ENCODE data around the gene OBSCN.

The OBSCN gene

DNA sequence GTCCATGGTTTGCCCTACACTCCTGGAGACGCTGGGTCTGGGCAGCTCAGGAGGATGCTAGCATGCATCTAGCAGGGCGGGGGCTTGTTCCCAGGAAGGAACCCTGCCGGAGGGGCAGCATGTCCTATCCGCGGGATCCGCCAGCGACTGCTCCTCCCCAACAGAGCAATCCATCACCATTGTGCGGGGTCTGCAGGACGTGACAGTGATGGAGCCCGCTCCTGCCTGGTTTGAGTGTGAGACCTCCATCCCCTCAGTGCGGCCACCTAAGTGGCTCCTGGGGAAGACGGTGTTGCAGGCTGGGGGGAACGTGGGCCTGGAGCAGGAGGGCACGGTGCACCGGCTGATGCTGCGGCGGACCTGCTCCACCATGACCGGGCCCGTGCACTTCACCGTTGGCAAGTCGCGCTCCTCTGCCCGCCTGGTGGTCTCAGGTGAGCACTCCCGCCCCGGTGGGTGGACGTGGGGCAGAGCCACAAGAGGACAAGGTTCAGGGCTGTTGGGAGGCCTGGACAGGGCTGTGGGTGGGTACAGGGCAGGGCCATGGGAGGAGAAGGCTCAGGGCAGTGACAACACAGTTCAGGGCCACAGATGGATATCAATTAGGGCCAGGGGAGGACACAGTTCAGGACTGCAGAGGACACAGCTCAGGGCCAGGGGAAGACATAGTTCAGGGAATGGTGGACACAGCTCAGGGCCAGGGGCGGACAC, 71.3 kb downstream of the OBSCN start:
- DNase-seq (ENCODE audit: low spot score): no peak

DNA sequence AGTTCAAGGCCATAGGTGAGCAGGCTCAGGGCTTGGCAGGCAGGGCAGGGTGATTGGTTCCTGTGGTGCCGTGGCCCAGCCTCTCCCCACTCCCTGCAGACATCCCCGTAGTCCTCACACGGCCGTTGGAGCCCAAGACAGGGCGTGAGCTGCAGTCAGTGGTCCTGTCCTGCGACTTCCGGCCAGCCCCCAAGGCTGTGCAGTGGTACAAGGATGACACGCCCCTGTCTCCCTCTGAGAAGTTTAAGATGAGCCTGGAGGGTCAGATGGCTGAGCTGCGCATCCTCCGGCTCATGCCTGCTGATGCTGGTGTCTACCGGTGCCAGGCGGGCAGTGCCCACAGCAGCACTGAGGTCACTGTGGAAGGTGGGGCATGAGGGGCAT, 71.9 kb downstream of the OBSCN start:
- DNase-seq (ENCODE audit: low spot score): no peak

DNA sequence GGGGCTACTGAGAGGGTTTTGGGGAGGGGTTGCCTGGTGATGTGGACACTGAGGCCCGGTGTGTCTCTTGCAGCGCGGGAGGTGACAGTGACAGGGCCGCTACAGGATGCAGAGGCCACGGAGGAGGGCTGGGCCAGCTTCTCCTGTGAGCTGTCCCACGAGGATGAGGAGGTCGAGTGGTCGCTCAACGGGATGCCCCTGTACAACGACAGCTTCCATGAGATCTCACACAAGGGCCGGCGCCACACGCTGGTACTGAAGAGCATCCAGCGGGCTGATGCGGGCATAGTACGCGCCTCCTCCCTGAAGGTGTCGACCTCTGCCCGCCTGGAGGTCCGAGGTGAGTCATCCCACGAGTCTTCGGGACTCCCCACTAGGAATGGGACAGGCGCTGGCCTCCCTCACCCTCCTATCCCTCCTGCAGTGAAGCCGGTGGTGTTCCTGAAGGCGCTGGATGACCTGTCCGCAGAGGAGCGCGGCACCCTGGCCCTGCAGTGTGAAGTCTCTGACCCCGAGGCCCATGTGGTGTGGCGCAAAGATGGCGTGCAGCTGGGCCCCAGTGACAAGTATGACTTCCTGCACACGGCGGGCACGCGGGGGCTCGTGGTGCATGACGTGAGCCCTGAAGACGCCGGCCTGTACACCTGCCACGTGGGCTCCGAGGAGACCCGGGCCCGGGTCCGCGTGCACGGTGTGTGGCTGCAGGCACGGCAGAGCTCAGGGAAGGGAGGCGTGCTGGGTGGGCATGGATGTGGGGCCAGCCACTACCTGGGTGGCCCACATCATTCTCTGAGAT, 72.5 kb downstream of the OBSCN start:
- DNase-seq (ENCODE audit: low spot score): no peak

DNA sequence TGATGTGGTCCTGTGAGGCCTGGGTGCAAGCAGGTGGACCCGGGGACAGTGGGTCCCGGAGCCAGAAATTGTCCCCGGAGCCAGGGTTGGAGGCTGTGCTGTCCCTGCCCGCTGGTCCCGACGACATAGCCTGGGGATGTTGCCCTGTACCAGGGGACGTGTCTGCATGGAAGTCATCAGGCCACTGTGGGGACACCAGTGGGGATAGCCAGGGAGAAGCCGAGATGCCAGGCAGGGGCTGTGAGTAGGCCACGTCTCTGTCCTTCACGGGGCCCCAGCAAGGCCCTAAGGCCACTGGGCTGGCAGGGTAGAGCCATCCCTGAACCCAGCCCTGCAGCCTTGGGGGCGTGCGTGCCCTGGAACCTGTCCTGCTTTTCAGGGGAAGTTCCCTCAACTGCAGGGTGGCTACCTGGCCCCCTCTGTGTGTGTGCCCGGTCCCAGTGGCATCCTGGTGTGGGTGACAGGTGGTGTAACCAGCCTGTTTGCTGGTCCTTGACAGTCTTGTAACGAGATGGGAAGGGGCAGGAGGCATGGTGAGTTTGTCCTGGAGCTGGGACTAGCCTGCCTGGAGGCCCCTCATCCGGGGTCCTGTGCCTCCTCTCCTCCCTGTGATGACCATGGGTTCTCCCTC, 73.2 kb downstream of the OBSCN start:
- DNase-seq (ENCODE audit: low spot score): no peak

DNA sequence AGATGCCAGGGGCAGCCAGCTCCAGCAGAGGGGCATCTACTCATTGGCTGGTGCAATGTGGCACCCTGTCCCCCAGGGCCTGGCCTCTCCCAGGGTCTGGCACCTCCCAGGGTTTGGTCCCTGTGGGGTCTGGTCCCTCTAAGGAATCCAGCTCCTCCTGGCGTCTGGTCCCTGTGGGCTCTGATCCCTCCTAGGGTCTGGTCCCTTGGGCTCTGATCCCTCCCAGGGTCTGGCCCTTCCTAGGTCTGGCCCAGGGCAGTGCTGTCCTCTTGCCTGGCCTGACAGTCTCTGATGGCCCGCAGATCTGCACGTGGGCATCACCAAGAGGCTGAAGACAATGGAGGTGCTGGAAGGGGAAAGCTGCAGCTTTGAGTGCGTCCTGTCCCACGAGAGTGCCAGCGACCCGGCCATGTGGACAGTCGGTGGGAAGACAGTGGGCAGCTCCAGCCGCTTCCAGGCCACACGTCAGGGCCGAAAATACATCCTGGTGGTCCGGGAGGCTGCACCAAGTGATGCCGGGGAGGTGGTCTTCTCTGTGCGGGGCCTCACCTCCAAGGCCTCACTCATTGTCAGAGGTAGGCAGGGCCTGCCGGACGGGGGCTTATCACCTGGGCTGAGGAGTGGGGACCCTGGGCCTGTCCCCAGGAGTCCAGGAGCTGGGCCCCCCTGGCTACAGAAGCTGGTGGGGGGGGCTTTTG, 73.9 kb downstream of the OBSCN start:
- no peak for DNase-seq (ENCODE audit: low spot score)

DNA sequence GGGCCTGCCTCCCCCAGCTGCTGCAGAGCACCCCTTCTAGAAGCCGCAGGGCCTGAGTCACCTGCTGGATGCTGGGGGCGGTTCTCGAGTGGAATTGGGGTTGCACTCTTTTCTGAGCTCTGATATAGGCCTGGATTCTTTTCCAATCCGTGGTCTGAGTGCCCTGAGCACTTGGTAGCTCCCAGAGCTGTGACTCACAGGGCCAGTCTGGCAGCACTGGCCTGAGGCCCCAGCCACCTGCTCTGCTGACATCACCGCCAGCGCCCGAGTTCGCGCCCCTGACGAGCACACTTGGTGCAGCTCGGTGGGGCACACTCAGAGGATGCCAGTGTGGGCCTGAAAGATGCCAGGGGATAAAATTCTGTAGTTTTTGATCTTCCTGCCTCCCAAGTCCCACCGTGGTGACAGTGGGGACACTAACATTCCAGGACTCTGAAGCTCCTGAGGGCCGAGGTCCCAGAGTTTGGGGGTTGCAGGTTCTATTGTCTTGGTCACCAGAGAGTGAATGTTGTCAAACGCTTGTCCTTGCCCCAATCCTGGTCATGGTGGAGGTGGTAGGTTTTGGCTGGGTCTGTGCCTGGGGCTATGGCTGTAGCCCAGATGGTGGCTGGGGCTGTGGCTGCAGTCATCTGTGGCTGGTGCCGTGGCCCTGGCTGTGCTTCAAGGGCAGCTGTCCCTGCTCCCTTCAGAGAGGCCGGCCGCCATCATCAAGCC, 74.6 kb downstream of the OBSCN start:
- peak; percentile 42 for DNase-seq (ENCODE audit: low spot score)

DNA sequence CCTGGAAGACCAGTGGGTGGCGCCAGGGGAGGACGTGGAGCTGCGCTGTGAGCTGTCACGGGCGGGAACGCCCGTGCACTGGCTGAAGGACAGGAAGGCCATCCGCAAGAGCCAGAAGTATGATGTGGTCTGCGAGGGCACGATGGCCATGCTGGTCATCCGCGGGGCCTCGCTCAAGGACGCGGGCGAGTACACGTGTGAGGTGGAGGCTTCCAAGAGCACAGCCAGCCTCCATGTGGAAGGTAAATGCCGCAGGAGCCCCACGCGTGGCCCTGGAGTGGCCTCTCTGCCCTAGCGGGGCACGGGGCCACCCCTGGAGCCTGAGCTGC, 75.2 kb downstream of the OBSCN start:
- no peak for DNase-seq (ENCODE audit: low spot score)

DNA sequence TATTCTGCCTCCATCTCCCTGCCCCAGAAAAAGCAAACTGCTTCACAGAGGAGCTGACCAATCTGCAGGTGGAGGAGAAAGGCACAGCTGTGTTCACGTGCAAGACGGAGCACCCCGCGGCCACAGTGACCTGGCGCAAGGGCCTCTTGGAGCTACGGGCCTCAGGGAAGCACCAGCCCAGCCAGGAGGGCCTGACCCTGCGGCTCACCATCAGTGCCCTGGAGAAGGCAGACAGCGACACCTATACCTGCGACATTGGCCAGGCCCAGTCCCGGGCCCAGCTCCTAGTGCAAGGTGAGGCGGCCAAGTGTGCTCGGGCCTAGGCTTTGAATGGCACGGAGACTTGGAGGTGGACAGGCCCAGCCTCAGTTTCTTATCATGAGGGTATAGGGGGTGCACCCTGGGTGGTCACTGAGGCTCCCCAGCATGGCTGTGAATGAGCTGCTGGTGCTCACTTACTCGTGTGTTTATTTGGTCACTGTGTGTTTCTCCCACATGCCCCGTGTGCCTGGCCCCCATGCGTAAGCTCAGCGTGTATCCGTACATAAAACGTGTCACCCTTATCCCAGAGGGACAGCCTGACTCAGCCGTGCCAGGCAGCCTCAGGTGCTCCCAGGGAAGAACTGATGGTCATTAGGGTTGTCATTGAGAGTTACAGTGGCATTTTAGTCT, 75.8 kb downstream of the OBSCN start:
- DNase-seq (ENCODE audit: low spot score): no peak

DNA sequence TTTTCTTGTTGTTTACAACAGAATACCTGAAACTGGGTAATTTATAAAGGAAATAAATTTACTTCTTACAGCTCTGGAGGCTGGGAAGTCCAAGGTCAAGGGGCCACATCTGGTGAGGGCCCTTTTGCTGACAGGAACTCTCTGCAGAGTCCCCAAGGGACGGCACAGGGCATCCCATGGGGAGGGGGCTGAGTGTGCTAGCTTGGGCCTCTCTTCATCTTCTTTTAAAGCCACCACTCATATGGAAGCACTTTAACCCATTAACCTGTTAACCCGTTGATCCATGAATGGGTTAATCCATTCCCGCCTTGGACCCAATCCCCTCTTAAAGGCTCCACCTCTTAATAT, 76.3 kb downstream of the OBSCN start:
- DNase-seq (ENCODE audit: low spot score): no peak

DNA sequence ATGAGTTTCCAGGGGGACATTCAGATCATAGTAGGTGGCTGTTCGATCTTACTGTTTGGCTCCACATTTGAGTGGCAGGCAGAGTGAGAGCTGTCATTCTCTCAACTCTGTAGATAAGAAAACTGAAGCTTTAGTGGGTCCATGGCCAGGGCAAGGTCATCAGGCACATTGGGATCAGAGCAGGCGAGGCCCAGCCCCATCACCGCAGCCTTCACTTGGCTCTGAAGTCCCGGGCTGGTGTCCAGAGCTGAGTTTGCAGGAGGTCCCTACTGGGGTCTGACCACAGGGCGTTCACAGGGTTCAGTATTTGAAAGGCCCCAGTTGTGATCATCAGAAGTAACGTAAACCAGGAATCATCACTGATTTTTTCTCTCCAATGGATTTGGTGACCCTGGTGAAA, 76.7 kb downstream of the OBSCN start:
- no peak for DNase-seq (ENCODE audit: low spot score)

DNA sequence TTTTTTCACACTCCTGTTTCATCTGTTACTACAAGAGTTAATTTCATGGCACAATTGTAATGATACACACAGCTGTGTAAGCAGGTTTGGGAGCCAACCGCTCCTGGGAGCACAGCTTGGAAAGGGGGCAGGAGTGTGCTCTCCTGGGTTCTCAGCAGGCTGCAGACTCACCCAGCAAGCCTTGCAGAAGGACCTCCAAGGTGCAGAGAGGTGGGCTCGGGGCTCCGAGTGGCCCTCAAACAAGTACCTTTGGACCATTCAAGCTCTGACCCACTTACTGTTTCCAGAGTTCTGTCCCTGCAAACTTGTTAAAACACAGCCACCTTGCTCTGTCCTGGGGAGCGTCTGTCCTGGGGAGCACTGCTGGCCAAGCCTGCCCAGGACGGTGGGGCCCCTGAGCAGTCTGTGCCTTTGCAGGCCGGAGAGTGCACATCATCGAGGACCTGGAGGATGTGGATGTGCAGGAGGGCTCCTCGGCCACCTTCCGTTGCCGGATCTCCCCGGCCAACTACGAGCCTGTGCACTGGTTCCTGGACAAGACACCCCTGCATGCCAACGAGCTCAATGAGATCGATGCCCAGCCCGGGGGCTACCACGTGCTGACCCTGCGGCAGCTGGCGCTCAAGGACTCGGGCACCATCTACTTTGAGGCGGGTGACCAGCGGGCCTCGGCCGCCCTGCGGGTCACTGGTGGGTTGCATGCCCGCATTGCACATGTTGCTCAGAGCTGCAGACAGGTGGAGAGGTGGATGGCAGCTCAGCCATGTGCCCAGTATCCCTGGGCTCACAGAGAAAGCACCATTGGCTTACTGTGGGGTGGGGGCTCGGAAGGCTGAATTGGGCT, 78.0 kb downstream of the OBSCN start:
- no peak for DNase-seq (ENCODE audit: low spot score)

DNA sequence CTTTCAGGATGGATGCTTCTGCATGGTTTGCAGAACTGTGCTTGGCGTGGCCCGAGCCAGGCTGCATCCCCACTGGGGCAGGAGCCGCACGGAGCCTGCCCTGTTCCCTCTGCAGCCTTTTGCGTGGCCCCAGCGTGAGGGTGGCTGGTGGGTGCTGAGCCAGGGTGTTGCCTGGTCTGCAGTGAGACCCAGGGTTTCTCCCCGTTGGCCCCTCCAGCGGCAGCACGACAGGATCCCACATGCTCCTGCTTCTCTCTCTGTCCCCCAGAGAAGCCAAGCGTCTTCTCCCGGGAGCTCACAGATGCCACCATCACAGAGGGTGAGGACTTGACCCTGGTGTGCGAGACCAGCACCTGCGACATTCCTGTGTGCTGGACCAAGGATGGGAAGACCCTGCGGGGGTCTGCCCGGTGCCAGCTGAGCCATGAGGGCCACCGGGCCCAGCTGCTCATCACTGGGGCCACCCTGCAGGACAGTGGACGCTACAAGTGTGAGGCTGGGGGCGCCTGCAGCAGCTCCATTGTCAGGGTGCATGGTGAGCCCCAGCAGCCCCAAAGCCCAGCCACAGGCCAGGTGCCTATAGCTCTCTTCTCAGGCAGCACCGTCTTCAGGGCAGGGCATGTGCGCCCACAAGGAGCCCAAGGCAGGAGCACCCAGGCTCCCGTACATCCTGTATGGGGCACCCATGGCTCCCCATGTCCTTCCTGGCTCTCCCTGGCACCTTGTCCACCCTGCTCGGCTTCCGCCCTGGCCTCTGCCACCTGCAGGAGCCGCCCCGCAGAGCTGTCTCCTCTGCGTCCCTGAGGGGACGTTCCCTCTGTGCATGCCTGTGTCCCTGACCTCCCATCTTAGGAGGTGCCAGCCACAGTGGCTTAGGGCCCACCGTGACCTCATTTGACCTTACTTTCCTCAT, 78.9 kb downstream of the OBSCN start:
- DNase-seq (ENCODE audit: low spot score): no peak

DNA sequence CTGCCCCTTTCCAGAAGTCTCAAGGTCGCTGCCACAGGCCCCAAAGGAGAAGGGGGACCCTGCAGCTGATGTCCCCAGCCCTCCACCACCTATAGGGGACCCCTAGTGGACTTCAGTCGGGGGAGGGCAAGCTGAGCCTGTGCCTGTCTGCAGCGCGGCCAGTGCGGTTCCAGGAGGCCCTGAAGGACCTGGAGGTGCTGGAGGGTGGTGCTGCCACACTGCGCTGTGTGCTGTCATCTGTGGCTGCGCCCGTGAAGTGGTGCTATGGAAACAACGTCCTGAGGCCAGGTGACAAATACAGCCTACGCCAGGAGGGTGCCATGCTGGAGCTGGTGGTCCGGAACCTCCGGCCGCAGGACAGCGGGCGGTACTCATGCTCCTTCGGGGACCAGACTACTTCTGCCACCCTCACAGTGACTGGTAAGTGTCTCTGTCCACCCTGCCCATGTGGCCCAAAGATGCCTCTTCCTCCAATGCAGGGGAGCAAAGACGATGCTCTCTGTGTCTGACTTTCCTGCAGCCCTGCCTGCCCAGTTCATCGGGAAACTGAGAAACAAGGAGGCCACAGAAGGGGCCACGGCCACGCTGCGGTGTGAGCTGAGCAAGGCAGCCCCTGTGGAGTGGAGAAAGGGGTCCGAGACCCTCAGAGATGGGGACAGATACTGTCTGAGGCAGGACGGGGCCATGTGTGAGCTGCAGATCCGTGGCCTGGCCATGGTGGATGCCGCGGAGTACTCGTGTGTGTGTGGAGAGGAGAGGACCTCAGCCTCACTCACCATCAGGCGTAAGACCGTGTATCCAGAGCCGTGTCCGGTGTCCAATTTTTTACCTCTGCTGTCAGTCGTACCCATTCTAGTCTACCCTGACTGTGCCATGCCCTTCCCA, 79.9 kb downstream of the OBSCN start:
- DNase-seq (ENCODE audit: low spot score): no peak

DNA sequence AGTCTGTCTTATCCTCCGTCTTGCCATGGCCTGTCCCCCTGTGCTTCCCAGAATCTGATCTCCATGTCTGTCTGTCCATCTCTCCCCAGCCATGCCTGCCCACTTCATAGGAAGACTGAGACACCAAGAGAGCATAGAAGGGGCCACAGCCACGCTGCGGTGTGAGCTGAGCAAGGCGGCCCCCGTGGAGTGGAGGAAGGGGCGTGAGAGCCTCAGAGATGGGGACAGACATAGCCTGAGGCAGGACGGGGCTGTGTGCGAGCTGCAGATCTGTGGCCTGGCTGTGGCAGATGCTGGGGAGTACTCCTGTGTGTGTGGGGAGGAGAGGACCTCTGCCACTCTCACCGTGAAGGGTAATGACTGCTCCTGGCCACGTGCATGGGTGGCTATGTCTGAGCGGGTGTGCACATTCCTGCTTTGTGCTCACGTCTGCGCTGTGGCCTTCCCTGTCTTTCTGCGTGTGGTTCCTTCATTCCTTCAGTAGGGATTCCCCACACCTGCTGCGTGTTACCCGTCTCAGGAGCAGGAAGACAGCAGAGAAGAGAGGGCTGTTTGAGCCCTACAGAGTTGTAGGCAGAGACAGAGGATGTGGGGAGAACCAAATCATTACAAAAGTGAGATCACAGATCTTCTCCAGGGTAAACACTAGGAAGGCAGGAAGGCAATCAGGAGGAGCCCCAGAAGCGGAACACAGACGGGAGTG, 80.8 kb downstream of the OBSCN start:
- no peak for DNase-seq (ENCODE audit: low spot score)

DNA sequence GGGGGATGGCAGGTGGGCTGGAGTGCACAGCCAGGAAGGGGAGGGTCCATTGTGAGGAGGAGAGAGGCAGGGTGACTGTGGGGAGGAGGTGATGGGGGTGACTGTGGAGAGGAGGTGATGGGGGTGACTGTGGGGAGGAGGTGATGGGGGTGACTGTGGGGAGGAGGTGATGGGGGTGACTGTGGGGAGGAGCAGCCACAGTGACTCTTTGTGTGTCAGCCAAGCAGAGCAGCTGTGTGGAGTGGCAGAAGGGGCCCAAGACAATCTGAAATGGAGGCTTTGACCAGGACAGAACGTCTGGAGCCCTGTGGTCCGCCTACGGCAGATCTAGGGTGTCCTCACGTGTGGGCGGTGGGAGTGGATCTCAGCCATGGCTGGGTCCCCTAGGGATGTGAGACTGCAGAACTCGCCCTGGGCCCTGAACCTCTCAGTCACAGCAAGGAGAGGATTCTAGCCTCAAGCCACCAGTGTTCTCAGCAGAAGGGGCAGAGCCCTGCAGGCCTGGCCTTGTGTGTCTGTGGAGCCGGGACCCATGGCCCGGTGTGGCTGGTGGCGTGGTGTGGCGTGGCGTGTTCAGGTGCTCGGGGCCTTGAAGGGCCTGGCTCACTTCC, 81.5 kb downstream of the OBSCN start:
- no peak for DNase-seq (ENCODE audit: low spot score)

DNA sequence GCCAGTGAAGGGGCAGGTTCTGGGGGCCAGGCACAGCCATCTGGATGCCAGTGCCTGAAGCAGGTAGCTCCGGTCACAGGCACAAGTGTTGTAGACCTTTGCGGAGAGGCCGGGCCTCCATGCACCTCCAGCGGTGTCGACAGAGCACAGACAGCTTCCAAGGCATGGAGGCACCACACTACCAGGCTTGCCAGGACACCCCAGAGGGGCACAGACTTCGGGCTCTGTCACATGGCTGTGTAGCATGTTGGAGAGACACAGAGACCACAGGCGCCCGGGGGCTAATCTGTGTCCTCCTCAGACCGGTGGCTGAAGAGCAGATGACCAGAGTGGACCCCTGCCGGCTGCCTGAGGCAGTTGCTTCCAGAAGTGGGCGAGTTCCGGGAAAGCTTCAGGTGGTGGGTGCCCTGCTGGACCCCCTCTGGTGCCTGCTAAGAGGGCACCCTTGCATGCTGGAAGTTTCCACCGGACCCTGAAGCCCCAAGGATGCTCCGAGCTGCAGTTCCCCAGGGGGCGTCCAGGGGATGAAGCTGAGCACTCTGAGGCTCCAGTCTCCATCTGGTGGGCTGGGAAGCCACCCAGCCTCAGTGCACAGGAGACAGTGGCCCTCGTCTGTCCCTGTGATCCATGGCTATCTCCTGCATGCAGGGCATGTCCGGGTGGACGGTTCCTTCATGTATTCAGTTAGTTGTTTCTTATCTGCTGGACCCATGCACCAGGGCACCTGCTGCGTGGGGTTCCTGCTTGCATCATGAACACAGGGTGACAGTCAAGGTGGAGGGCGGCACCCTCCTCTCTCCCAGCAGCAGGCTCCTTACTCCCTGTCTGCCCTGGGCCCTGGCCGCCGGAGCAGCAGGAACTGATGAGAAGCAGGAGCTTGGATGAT, 82.4 kb downstream of the OBSCN start:
- no peak for DNase-seq (ENCODE audit: low spot score)
